HG03103 (cell line): ENCODE data around the gene SCN8A.

Experiments
- ATAC-seq: cut with Tn5 transposase; IDR thresholded peaks from one replicate; pipeline ENCODE4 v1.9.1; 2021; ENCODE audit warnings: low read depth; ENCODE audit not compliant: unreplicated experiment

SCN8A gene

GRCh38 chr12:51846911-51847642 lies 256.0 kb downstream of the SCN8A start:
- no peak for ATAC-seq

- ATAC-seq: no peak
Observed at GRCh38 chr12:51847643-51848325, 256.8 kb downstream of the SCN8A start.

DNA sequence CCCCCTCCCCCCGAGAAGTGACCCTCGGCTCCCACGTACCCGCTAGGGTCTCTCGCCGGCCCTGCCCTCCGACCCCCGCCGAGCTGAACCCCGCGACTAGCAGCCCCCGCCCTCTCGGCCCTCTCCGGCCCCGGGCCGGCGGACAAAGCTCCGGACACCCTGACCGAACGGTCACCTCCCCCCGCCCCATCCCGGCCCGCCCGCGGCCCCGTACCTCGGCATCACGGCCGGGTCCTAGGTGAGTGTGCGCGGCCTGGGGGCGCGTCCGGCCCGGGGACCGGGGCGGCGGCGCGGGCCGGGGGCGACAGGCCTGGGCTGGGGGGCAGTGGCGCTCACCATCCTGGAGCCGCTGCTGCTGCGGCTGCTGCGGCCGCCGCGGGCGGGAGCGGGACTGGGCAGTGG lies 257.3 kb downstream of the SCN8A start, which contains the start of gene FIGNL2:
TSS of gene FIGNL2 (minus strand) at position 393 of the 402 bp plus-strand sequence. CDS start 26,305 bp downstream, outside the sequence.
- no peak for ATAC-seq

DNA sequence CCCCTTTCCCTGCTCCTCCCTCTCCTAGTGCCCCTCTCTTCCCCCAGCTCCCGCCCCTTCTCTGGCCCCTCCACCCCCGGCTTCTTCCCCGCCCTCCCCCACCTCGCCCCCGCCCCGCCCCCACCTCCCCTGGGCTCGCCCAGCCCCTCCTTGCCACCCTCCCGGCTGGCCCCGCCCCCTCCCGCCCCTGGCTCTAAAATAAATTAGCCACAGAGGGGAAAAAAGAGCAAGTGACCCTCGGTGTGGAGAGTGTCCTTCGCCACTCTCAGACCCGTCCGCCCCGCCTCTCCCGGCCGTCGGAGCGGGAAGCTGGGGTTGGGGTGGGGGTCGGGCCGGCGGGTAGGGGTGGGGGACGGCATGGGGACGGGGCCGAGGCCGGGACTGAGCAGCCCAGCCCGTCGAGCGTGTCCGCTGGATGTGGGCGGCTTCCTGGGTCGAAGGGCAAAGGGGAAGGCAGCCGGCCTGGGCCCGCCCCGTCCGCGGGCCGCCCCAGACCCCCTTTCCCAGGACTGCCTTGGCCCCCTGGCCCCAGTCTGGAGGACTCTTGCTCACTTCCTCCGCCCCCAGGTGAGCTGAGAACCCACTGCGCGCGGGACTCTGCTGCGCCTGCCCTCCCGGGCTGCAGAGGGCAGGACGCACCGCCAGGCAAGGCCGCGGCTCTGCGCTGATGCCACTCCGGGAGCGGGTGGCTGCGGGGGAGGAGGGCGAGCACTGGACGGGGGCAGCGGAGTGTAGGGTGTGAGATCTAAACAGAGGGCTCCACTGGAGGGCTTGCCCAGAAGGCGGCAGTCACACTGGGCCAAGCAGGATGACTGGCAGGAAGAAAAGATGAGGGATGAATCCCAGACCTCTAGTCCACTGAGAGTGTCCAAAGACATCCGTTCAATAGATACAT lies 258.1 kb downstream of the SCN8A start:
- ATAC-seq: no peak

GRCh38 chr12:51850081-51850964 lies 259.3 kb downstream of the SCN8A start:
- no peak for ATAC-seq

DNA sequence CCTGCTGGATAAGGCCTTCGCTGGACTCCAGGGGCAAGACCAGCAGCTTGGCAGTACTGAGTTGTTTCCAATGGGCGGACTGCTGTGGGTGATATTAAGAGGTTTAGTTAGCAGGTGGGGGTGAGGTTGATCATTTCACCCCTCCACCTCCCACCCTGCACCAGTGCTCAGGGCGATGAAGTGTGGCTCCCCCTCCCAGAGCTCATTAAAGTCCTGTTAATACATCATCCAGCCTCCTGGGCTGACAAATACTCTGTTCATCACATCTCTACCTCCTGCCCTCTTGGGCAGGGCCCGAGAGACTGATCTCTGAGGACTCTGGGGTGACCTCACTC lies 259.9 kb downstream of the SCN8A start:
- ATAC-seq: no peak

DNA sequence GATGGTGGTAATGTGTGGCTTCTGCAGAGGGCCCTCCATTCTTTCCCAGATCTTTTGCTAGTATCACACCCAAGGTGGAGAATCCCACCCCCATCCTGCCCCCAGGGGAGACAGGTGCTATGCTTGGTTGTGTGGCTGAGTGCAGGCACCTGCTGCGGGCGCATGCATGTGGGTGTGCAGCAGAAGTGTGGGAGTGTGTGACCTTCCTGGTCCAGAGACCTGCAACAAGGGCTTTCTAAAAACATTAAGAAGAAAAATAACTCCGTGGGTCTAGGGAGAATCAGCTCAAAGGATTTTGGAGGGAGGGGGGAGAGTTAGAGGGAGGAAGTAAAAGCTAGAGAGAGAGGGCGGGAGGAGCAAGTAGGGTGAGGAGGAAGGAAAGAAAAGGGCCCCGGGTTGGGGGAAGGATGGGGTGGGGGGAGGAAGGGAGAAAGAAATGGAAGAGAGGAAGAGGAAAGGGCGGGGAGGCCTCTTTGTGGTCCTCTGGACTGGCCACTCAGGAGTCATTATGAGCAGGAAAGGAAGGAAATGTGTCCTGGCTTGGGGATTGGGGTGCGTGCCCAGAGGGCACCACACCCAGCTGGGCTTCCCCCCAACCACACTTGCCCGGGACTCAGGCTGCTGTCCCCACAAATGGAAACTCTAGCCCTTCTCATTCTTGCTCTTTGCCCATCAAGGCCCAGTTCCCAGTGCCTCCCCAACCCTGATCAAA lies 260.5 kb downstream of the SCN8A start:
- no peak for ATAC-seq

DNA sequence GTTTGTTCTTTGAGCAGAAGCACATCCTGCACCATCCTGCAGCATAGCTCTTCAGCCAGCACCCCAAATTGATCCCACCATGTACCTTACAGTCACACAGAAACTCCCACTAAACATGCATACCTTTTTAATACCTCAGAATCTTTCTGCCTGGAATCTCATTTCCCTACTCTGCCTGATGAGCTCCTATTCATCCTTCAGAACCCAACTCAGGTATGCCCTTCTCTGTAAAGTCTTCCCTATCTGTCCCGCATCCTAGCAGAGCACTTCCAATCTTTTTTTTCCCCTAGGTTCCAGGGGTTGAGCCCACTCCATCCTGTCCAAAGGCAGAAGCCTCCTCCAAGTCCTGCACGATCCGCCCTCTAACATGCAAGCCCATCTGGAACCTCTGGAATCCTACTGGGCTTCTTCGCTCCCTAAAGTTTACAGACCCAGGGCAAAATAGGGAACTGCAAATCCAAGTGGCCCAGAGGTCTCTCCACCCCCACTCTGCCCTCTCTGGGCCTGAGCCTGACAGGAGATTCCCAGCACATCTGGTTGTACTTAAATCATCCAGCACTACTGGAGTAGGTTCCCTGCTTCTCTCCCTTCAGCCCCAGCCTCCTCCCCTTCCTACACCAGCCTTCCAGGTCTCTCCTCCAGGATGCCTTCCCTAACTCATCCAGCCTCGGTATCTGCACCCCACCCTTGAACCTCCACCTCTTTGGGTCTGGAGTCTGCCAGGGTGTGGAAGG lies 261.5 kb downstream of the SCN8A start:
- no peak for ATAC-seq

DNA sequence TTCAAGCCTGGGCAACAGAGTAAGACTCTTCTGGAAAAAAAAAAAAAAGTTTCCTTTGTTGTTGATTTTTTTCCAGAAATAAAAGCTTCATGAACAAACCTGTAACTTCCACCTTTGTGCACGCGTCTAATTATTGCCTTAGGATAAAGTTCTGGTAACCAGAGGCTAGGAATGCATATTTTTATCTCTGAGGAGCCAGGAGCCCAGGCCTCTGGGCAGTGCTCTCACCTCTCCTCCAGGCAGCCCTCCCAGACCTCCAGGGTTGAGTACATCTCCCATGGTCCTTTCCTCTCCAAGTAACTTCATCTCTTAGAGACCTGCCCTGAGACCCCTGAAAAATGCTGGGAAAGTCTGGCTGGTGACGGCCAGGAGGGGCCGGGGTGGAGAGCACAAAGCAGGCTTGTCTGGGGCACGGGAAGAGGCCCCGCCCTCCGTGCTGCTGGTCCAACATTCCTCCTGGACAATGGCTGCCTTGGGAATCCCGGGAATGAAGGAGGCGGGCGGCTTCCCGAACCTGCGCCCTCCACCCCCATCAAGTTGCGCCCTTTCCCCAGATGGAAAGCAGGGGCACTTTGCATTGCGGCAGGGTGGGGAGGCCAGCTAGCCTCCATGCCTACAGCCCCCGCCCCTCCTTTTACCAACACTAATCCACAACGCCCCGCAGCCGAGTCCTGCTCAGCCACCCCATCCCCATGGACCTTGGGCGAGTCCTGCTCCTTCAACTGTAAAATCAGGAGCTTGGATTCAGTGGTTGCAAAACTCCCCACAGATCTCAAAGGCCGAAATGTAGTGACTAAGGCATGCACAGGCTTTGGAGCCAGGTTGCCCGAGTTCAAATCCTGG lies 264.8 kb downstream of the SCN8A start:
- no peak for ATAC-seq

GRCh38 chr12:51860986-51861385 lies 270.0 kb downstream of the SCN8A start:
- ATAC-seq: no peak
